NCI-H524 (cell line): ENCODE data around the gene NAALADL2.
"Not testable (repeated sequence)": the region's sequence is repeated elsewhere in the genome, so short reads cannot be mapped to it uniquely, and the experiment has no call there.

ENCODE experiments used
- DNase-seq, 2 experiments: peaks; one replicate each; lab custom pipeline; 2025; lab: John Stamatoyannopoulos, UW

Gene NAALADL2

DNA sequence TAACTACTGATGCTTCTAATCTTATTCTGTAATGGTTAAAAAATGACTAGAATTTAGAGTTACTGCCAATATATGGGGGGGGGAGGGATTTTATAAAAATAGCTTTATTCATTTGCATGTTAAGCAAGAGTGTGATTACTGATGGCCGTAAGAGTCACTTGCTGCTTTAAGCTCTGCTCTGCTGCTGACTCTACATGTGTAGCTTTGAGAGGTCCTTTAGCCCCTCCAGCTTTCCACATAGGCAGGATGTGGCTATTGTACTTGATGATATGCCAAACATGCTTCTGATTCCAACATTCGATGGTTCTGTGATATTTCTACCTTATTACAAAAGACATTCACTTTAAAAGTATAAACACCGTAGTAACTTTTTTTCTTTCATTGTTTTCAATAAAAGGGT lies 511.3 kb downstream of the NAALADL2 start:
- not testable (repeated sequence) for DNase-seq

DNA sequence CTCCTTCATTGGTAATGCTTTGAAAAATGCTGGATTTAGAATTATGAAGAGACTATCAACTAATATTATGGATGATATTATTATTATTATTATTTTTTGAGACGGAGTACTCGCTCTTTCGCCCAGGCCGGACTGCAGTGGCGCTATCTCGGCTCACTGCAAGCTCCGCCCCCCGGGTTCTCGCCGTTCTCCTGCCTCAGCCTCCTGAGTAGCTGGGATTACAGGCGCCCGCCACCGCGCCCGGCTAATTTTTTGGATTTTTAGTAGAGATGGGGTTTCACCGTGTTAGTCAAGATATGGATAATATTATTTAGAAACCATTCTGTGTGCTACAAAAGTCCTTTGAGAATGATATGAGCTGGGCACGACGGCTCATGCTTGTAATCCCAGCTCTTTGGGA lies 512.1 kb downstream of the NAALADL2 start:
- DNase-seq = not testable (repeated sequence)

GRCh38 chr3:175374705-175375104 lies 515.6 kb downstream of the NAALADL2 start:
- no peak for DNase-seq

DNA sequence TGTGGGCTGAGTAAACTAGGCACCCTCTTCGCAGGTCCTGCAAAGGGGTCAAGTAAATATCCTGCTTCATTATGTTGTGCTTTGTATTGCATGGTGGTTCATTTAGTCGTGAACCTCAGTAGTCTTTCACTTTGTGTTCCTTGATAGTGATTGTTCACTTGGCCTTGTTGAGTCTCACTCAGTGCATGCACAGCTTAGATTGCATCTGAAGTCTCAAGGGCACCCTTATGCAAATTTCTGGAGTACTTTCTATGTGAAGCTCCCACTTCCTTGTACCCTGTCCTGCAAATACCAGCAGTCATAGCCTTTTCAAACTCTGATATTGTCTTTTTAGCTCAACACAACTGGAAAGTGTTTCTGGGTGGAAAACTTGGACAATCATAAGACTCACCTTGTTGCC lies 519.2 kb downstream of the NAALADL2 start:
- no peak for DNase-seq

GRCh38 chr3:175381685-175382084 lies 522.6 kb downstream of the NAALADL2 start:
- peak in 1 of 2 experiments; percentile 10 for DNase-seq

- DNase-seq = no peak
These were observed 524.2 kb downstream of the NAALADL2 start for GRCh38 chr3:175383371-175383770.

DNA sequence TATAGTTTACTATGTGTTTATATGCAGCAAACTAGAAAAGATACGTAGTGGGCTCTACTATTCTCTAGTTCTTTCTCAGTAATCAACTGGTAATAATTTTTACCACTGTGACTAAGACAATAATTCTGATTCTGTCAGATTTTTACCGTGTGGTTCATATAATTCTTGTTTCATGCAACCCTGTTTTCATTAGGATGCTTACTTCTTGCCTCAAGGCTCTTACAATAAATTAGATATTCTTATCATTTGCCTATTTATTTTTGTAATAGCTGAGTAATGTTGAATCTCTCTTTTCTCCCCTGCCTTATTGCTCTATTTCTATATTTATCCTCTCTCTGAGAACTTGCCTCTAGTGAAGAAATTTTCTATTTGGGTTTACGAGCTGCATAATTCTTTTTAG lies 524.7 kb downstream of the NAALADL2 start:
- no peak for DNase-seq

DNA sequence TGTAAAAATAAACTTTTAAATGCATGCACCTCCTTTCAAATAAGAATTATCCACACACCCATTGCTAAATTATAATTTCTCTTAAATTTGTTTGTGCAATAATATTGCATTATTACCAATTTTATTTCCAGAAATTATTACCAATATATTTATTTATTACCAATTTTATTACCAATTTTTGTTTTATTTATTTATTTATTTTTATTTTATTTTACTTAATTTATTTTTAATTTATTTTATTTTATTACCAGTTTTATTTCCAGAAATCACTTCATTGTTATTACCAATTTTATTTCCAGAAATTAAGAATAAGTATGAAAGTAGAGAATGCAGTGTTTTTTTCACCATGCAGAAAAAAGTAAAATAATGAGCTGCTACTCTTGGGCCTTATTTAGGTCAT lies 525.4 kb downstream of the NAALADL2 start:
- DNase-seq = no peak

- no peak for DNase-seq
These were observed 527.5 kb downstream of the NAALADL2 start for GRCh38 chr3:175386630-175387029.

- DNase-seq = no peak
These were observed 530.4 kb downstream of the NAALADL2 start for GRCh38 chr3:175389560-175389959.

DNA sequence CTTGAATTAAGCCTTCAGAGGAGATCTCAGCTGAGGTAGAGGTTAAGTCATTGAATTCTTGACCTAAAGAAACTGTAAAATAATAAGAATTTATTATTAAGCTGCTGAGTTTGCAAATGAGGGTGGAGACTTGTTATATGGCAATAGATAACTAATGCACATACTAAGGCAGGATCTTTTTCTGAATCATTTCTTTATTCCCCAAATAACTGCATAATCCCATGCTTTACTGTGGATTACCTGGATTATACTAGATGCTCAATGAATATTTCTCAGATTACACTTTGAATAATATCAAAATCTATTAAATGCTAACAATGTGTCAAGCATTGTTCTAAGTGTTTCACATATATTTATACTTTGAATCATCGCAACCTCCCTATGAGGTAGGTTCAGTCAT lies 532.5 kb downstream of the NAALADL2 start:
- DNase-seq = no peak

DNA sequence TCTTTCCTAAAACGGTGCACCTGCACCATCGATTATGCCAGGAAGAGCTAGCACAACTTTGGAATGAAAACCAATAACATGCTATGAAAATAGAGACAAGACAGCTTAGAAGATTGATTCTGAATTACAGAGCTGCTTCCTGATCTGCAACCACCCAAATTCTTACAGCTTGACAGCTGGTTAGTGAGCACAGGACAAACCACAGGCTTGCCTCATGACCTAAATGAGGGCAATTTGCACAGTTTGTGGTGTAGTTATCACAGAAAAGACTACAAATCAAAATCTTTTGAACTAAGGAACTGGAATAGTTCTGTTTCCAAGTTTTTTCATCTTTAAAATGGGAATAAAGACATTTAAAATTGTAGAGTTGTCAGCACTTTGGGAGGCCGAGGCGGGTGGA lies 533.5 kb downstream of the NAALADL2 start:
- DNase-seq = no peak

DNA sequence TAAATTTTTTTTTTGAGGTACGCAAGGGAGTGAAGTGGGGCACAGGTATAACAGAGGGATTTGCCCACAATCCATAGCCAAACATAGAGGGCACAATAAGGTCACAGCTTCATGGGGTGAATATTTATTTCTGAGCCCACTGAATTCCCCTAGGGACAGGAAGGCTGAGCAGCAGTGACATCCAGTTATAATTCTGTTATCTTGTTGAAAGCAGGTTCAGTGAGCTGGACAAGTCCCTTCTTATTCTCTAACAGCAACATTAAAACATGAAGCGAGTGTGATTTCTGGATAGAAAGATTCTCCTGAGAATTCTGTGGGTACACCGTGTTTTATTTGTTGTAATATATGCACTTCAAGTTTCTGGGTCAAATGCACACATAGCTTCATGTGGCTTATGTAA lies 538.2 kb downstream of the NAALADL2 start:
- no peak for DNase-seq

DNA sequence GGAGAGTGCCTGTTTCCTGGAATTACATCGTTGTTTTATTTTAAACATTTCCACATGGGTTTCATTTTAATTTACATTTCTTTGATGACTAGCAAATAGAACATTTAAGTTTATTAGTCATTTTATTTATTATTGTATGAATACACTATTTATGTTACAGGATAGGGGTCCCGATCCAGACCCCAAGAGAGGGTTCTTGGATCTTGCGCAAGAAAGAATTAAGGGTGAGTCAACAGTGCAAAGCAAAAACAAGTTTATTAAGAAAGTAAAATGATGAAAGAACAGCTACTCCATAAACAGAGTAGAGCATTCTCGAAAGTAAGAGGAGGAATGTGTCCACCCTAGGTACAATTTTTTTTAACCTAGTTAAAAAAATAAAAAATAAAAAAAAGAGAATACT lies 539.5 kb downstream of the NAALADL2 start:
- DNase-seq = no peak

- DNase-seq = no peak
These were observed 540.2 kb downstream of the NAALADL2 start for GRCh38 chr3:175399156-175399840.

DNA sequence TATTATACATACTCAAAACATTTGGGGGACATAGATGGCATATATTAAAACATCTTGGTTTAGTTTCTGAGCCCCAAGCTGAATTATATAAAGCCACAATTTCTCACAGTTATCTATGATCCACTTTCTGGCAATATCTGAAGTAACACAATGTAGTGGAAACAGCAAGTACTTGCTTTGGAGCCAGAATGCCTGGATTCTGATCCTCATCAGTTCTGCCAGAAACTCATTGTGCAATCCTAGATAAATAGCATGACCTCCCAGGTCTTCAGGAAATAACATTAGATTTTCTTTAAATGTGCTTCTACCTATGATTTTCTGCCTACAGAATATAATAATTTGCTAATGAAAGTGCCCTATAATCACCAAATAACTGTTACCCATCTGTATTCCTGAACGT lies 544.9 kb downstream of the NAALADL2 start:
- DNase-seq = no peak

DNA sequence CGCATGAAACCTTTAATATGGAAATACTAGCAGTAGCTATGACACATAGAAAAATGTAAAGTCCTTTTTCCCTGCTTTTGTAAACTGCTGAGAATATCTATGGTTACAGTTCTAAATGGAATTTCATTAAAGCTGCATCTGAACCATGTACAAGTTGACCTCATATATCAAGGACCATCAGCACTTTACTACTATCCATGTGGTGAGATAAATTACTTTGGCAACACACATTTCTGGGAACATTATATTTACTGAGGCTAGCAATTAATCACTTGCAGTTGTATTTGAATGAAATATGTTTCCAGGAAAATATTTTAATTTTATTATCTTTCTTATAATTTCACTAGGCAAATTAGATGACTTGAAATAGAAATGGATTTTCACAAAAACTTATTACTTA lies 545.5 kb downstream of the NAALADL2 start:
- DNase-seq = no peak

GRCh38 chr3:175410251-175410650 lies 551.1 kb downstream of the NAALADL2 start:
- DNase-seq = no peak

DNA sequence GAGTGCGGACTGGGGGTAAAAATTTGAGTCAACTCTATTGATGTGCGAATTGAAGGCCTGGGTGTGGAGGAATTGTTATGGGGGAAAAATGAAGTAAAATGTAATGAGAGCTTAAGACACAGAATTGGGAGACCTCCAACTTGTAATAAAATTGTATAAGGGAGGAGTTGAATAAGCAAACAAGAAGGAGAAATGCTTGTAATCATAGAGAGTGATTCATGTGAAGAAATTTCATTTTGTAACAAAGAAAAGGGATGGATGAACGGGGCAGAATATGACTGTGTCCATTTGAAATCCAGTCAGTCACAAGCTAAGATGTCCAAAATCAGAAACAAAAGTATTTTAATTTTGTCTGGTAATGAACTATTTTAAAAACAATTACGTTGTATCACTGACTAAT lies 552.3 kb downstream of the NAALADL2 start:
- no peak for DNase-seq

DNA sequence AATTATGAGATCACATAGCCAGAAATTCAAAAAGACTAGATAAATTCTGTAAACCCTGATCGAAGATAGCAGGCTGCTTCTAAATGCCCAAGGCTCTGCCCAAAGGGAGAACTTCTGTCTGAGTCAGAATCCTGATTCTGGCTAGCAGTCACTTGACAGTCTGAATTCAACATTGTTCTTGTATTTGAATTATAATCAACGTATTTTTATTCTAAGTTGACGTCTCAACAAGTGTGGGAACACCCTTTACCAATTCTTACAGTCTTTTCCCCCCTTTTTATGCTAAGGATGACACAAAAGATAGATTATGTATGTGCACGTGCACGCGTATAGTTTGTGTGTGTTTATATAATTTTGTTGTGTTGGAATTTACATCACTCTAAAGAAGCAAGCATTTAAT lies 552.8 kb downstream of the NAALADL2 start:
- no peak for DNase-seq

GRCh38 chr3:175413926-175414325 lies 554.8 kb downstream of the NAALADL2 start:
- DNase-seq = no peak

DNA sequence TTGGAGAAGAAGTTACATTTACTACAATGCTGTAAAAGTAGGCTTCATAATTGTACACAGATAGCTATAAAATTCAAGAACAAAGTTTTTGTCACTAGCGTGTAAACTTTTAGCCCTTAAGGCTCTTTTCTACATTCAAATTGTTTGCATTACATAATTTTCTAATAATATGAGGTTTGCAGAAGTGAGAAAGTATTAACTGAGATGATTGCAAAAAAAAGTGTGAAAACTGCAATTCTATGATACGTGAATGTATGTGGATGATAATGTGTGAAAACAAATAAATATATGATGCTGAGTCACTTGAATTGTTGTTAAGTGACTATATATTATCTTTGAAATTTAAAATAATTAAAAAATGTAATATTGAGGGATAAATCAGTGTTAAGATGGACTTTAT lies 557.5 kb downstream of the NAALADL2 start:
- no peak for DNase-seq

DNA sequence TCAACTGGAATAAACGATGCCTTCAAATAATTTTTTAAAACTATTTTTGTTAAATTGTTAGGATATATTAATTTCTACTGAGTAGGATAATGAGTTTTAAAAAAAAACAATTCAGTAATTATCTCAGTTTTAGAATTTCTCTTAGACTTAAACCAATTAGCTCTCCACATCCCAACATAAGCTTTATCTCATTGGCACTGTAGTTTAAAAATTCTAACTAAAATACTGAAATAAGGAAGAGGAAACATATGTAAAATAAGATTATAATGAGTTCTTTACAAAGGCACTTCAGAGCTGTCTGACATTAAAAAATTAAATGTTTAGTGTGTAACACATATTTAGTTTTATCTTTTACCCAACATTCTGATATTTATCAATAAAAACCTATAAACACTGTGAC lies 558.3 kb downstream of the NAALADL2 start:
- DNase-seq = no peak

DNA sequence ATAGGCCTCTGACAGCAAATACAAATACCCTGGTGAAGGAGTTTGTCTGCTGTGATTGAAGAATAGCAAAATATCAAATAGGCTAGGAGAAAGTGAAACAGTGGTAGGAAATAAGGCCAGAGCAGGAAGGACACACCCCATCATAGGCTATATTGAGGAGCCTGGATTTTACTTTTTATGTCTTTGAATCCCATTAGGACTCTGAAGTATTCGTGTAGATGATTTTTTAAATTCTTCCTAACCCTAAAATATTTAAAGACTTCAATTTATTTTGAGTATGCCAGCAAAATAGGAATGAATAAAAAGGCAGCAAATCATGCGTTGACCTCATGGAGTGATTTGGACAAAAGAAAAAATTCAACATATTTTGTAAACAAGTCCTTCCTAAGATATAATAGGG lies 562.8 kb downstream of the NAALADL2 start:
- DNase-seq = no peak

- no peak for DNase-seq
These were observed 563.6 kb downstream of the NAALADL2 start for GRCh38 chr3:175422744-175423143.
